OCI-LY7 (cell line): Measurements from ENCODE around the gene MRPL10.
"Not testable (repeated sequence)": the region's sequence is repeated elsewhere in the genome, so short reads cannot be mapped to it uniquely, and the experiment has no call there.

Experiments
- CTCF ChIP-seq: fragments of 200-600 bp; sonication (generic); conservative IDR thresholded peaks from 2 replicates; pipeline ENCODE4 v1.5.1; 2014; ENCODE audit warnings: mild to moderate bottlenecking, antibody characterized with exemption, low read length, moderate library complexity, mixed read lengths
- EZH2phosphoT487 ChIP-seq: fragments of 200-600 bp; sonication (generic); IDR thresholded peaks from 2 replicates; pipeline ENCODE4 v1.6.1; 2018; ENCODE audit warnings: low read depth, borderline replicate concordance, mild to moderate bottlenecking, mixed run types, antibody characterized with exemption, low read length, moderate library complexity, mixed read lengths

DNA sequence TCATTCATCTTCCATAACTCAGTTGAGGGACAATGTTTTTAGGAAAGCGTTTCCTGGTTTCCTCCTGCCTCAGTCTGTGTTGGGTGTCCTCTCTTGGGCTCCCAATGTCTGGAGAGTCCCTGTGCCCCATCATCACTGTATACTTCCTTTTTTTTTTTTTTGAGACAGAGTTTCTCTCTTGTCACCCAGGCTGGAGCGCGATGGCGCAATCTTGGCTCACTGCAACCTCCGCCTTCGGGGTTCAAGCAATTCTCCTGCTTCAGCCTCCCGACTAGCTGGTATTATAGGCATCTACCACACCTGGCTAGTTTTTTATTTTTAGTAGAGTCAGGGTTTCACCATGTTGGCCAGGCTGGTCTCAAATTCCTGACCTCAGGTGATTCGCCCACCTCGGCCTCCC, 57.7 kb downstream of the MRPL10 start:
- TF ChIP-seq CTCF, EZH2phosphoT487: not testable (repeated sequence)
